Head of caudate nucleus (tissue), 42 donors: Measurements from ENCODE around the gene PACRGL.
A peak's percentile ranks its signal among the peaks of the same experiment; 100 is the strongest.

ENCODE experiments used
- DNase-seq, 42 donors: peaks; one replicate each; pipeline versions ENCODE4 v3.0.0 to v3.0.0-alpha.2; 2020 to 2021; ENCODE audit warnings: mixed read lengths in 7 of 42
- intact Hi-C: fragments of 100-400 bp; cut with DNase I; formaldehyde crosslinking; loops from one replicate; pipeline ENCODE4 v1.15.0; 2022

Gene PACRGL

GRCh38 chr4:20700007-20700761 is at the start of gene PACRGL:
Gene PACRGL (plus strand): TSS chr4:20700458. CDS start chr4:20704482, 4,024 bp downstream.
- DNase-seq = peak; percentile 88 to 98 (median 95)
- intact Hi-C loops = no loop called here

- intact Hi-C loops = no loop called here
- DNase-seq = no peak
Observed at GRCh38 chr4:20652226-20652885, 47.9 kb upstream of the PACRGL start.

- intact Hi-C loops = no loop called here
- DNase-seq = no peak
Observed at GRCh38 chr4:20658456-20658855, 41.8 kb upstream of the PACRGL start.

GRCh38 chr4:20662851-20663250 is 37.4 kb upstream of the PACRGL start:
- DNase-seq = no peak
- intact Hi-C loops = no loop called here

GRCh38 chr4:20666012-20666860 is 34.0 kb upstream of the PACRGL start:
- intact Hi-C loops = no loop called here
- DNase-seq = no peak

- no peak for DNase-seq
- intact Hi-C loops = no loop called here
Observed at GRCh38 chr4:20672262-20672661, 28.0 kb upstream of the PACRGL start.

GRCh38 chr4:20675786-20676185 is 24.5 kb upstream of the PACRGL start:
- intact Hi-C loops = no loop called here
- DNase-seq = no peak

GRCh38 chr4:20676501-20677197 is 23.6 kb upstream of the PACRGL start:
- no peak for DNase-seq
- intact Hi-C loops = no loop called here

- intact Hi-C loops = no loop called here
- no peak for DNase-seq
Observed at GRCh38 chr4:20678400-20678799, 21.9 kb upstream of the PACRGL start.

GRCh38 chr4:20679951-20680350 is 20.3 kb upstream of the PACRGL start:
- intact Hi-C loops = no loop called here

GRCh38 chr4:20680736-20681135 is 19.5 kb upstream of the PACRGL start:
- no peak for DNase-seq
- intact Hi-C loops = no loop called here

More at GRCh38 chr4:20679951-20680350, 20.3 kb upstream of the PACRGL start:
- DNase-seq = no peak

GRCh38 chr4:20681271-20681670 is 19.0 kb upstream of the PACRGL start:
- intact Hi-C loops = no loop called here
- DNase-seq = no peak

- intact Hi-C loops = no loop called here
- DNase-seq = no peak
Observed at GRCh38 chr4:20682853-20683252, 17.4 kb upstream of the PACRGL start.

- DNase-seq = no peak
- intact Hi-C loops = no loop called here
Observed at GRCh38 chr4:20683766-20684165, 16.5 kb upstream of the PACRGL start.

- intact Hi-C loops = no loop called here
- no peak for DNase-seq
Observed at GRCh38 chr4:20684852-20685763, 15.2 kb upstream of the PACRGL start.

- intact Hi-C loops = no loop called here
- no peak for DNase-seq
Observed at GRCh38 chr4:20687864-20688263, 12.4 kb upstream of the PACRGL start.

- intact Hi-C loops = loop anchor here (10.0 kb wide), 1 partner anchor 392 kb away; no protein-coding TSS in a partner anchor
- DNase-seq = no peak
Observed at GRCh38 chr4:20696815-20697214, 3.4 kb upstream of the PACRGL start.

- DNase-seq = peak in 10 of 42 donors; percentile 7 to 49 (median 27)
- intact Hi-C loops = loop anchor here (10.0 kb wide), 1 partner anchor 394 kb away; no protein-coding TSS in a partner anchor
Observed at GRCh38 chr4:20698382-20698781, 1.9 kb upstream of the PACRGL start.
